ENCODE data around the gene COL24A1.
"Not testable (repeated sequence)": the region's sequence is repeated elsewhere in the genome, so short reads cannot be mapped to it uniquely, and the experiment has no call there.

The COL24A1 gene

DNA sequence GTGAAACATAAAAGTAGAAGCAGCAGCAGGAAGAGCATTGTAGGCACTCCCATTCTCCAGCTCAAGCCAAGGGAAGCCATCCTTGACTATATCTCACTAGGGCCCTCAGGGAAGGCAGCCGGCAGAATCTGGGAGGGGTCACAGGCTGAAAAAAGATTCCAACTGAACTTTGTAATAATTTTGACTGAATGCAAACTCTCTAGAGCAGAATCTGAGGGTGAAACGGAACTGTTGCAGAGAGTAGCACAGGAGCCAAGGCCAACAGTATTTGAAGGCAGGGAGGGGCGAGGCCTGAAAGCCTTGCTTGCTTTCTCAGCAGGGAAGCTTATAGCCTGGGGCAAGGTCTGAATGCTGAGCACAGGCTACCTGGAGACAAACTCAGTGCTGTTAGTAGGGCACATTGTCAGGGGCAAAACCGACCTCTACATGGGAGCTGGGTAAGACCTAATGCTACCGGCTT lies 180.6 kb downstream of the COL24A1 start:
- DNase-seq: no peak

DNA sequence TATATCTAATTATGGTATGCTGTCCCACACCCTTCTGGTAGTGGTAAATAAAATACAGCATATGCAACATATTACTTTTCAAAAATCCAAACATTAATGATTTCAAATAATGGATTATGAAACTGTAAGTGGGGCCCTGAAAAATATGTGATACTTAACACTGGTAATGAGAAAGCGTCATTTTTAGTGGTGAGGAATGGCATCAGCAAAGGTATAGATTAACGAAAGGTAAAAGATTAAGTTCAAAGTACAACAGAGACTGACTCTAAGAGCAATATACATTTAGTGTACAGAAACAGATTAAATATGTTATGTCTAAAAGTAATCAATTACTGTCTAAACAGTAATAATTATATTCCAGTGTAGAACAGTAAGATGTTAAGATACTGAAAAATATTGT lies 194.1 kb downstream of the COL24A1 start:
- DNase-seq: no peak

DNA sequence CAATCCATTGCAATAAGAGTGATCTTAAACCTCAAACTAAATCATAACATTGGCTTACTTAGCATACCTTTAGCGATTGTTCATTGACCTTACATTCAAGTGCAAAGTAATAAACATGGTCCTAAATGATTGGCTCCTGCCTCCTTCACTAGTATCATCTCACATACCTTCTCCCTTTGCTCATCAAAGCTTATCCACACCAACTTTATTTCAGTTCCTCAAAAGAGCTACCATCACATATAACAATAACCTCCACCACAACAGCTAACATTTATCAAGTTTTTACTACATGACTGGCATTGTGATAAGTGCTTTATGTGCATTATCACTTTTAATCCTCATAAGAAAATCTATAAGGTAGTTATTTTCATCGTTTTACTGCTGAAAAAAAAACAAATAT lies 198.8 kb downstream of the COL24A1 start:
- no peak for DNase-seq

DNA sequence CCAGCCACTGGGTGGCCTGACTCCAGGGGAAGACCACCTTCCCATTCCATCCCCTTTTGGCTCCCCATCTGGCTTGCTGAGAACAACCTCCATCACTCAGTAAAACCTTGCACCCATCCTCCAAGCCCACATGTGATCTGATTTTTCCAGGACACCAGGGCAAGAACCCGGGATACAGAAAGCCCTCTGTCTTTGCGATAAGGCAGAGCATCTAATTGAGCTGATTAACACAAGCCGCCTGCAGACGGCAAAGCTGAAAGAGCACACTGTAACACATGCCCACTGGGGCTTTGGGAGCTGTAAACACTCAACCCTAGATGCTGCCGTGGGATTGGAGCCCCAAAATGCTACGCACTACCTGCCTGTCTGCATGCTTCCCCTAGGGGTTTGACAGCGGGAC lies 201.4 kb downstream of the COL24A1 start:
- not testable (repeated sequence) for DNase-seq

DNA sequence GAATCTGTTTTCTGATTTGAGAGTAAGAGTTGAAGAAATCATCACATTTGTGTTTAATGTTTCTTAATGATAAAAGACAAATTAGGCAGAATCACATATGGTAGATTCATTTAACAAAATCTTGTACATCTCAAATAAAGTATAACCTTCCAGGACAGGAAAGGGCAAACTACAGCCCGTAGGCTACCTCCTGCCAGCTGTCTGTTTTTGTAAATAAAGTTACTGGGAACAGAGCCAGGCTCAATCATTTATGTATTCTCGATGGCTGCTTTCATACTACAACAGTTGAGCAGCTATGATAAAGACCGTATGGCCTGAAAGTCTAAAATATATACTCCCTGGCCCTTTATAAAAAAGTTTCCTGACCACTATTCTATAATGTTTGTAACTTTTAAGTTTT lies 204.1 kb downstream of the COL24A1 start:
- DNase-seq: no peak

DNA sequence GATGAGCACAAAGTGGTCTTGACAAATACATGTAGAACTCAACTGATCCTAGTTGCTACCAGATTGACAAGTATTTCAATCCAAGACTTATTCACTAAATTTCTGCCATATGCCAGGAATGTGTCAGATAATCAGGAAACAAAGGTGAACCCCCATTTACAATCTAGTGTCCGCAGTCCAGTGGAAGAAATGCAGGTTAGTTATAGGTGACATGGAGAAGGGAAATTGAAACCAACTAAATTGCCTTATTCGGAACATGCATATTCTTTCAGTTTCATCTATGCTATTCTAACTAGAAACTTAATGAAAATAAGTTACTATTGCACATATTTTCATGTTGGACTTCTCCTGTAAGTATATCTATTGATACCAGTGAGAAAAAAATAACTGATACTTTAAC lies 209.4 kb downstream of the COL24A1 start:
- no peak for DNase-seq

DNA sequence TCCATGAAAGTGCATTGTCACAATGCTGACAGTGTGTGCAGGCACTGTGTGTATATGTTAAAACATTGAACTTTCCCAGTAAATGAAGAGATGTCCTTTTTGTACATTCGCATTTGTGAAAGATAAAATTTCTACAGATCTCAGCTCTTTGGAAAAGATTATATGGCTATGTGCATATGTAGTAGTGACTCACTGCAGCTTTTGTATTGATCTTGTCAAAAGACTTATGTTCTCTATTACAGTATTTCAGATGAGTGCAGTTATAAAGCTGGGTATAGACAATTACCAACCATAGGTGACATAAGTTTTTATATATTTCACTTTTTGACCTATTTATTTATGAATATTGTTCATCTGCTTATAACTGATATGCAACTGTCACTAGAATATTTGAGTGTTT lies 212.6 kb downstream of the COL24A1 start:
- DNase-seq: no peak

DNA sequence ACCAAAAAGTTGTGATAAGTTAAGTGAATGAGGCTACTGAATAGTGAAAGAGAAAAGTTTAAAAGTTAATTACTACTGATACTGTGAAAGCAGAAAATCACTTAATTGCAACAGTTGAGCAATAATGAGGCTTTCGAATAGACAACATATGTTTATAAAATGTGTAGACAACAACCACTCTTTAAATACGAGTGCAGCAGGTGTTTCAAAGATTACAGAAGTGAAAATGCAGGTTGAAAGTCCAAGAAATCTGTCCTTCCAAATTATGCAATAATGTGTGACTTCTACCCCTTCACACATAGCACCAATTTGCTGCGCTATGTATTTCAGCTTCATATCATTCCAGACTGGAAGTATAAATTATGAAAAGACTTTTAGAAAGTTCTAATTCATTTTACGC lies 213.0 kb downstream of the COL24A1 start:
- no peak for DNase-seq

DNA sequence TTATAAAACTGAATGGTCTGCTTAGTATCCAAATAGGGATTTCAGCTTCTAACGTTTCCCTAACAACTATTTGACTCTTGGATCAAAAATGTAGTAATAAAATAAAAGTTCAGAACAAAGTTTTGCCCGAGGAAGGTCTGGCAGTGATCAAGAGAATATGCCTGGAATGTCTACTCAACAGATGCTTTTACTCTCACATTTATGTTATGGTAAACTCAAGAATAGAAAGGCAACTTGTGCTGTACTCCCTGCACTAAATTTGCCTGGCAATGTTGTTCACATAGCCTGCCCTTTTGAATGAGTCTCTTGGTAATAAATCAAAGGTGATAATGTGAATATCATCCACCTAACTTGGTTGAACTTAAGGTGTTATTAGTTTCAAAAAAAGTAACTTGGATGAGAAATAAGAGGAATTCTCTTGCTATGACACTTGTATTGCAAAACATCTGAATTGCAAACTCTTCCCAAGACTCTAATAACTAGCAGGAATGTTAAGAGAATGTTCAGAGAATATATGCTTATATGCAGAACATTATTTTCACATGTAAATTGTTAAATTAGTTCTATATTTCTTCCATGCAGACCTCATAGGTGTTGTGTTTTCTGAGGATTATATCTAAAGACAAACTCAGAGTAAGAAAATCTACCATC lies 215.8 kb downstream of the COL24A1 start:
- no peak for DNase-seq

DNA sequence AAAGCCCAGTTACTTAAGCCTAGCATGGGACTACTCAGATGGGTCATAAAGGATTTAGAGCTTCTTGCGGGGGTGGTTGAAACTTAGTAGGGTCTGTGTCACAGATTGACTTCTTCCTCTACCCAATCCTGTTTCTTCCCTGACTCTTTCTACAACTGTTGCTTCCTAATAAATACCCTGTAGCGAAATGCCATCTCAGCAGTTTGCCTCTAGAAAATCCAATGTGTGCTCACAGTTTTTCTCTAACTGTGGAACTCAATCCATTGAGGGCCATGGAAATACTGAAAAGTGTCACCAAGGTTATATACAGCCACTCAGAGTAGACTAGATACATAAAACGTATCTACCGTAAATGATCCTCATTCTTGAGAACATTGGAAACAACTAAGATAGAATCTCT lies 217.7 kb downstream of the COL24A1 start:
- no peak for DNase-seq

DNA sequence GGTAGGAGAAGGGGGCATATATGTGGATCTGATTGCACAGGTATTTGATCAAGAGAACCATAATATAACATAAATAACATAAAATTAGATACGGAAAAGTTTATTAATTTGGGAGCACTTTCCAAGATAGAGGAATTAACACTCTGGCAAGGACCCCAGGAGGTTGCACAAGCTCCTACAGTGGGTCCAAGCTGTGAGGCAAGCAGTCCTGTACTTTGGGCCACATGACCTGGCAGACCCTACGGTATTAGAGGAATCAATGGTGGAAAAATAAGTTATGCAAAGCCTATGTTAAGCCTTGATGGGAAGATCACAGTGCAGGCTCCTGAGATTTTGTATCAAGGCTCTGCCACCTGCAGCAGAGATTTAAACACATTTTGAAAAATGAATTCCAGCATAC lies 220.1 kb downstream of the COL24A1 start:
- no peak for DNase-seq

DNA sequence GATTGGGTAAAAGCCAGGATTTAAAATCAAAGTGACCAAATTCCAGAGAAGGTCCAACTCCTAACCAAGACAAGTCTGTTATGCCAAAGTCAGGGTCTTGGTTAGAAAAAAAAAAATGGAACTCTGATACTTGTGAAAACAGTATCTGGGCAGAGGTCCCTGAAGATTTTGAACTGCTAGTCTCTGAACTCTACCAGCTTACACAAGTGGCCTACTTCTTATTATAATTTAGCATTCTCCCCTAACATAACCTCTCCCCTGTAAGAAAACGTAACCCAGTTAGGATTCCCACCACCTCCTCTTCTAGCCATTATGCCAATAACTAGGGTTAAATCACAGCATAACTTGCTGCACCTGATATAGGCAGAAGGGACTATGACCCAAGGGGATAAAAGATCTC lies 220.5 kb downstream of the COL24A1 start:
- no peak for DNase-seq

DNA sequence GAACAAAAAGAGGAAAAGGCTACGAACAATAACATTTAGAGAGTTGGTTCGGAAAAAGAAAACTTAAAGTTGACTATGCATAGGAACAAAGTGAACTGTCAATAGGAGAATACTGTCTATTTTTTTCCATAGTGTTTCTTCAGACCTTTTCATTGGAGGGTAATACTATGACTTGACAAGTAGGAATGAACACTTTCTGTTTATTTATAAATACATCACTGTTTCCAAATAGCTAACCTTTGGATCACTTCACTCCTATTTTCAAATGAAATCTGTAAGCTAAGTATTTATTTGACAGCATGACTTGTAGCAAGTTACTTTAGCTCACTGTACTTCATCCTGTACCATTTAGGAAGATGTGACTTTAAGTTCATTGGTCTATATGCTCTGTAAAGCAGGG lies 221.3 kb downstream of the COL24A1 start:
- no peak for DNase-seq

DNA sequence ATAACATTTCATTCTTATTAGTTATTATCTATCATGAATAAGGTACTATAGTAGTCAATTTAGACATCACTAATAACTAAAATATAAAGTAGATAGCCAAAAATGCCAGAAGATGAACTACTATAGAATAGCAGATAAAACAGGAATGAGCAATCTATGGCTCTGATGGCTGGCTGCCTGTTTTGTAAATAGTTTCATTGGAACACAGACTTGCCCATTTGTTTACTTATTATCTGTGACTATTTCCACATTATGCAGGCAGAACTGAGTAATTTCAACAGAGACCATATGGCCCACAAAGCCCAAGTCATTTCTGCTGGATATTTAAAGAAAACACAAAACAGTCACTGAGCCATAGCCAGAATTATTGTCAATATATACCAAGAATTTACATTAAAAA lies 222.1 kb downstream of the COL24A1 start:
- DNase-seq: no peak

DNA sequence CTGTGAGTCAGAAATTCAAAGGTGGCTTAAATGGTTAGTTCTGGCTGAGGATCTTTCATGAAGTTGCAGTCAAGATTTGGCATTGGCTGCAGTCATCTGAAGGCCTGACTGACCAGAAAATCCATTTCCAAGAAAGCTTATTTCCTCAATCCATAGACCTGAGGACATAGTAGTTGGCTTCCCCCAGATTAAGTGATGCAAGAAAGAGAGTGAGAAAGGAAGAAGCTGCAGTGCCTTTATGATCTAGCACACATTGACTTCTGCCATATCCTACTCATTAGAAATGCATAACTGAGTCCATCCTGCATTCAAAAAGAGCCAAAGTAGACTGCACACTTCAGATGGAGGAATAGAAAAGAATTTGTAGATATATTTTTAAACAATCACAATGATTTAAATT lies 222.6 kb downstream of the COL24A1 start:
- no peak for DNase-seq

DNA sequence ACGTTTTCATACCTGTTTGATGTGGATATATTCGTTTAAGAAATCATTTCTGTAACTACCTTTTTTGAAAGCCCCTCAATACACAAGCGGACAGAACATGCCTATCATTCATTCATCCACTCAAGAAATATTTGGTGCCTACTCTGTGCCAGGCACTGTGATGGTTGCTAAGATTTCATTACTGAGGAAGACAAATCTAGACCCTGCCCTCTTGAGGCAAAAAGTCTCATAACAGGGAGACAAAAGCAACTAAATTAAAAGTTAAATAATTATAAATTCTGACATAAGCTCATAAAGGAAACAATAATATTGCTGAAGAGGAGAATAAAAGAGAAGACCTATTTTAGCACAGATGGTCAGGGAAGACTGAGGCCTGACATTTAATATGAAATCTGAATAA lies 244.8 kb downstream of the COL24A1 start:
- no peak for DNase-seq

DNA sequence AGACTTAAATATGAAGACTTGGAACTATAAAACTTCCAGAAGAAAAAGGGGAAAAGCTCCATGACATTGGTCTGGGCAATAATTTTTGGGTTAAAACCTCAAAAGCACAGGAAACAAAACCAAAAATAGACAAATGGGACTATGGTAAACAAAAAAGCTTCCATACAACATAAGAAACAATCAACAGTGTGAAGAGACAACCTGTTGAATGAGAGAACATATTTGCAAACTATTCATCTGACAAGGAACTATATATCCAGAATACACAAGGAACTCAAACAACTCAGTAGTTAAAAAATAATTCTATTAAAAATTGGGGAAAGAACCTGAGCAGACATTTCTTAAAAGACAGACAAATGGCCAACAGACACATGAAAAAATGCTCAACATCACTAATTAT lies 255.7 kb downstream of the COL24A1 start:
- DNase-seq: no peak

DNA sequence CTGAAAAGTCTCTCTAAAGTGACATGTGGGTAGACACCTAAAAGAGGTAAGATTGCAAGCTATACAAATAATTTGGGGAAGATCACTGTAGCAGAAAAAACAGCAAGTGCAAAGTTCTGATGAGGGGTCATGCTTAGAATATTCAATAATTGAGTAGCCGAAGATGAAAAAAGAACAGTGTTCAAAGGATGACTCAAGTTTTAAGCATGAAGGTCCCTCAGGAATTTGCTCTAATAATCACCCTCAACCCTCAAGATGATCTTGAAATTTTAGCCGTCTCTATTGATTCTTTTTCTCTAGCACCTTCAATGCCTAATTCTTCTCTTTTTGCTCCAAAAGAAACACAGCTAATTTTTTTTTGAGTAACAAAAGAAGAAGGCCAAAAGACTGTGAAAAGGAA lies 257.7 kb downstream of the COL24A1 start:
- no peak for DNase-seq

DNA sequence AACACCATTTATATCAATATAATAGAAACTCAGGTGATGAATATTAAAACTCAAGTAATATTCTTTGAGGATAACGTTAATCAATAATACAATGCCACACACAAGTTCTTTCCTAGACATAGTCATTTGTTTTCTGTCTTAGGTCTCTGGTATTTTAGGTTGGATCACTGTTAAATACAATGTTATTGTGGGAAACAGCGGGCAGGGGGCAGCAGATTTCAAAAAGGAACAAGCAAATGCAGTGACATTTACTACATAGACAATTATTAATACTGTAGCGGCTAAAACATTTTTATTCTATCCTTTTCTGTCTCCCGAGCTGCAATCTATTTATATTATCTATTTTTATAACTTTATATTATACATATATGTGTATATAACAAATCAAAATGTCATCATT lies 261.9 kb downstream of the COL24A1 start:
- no peak for DNase-seq

DNA sequence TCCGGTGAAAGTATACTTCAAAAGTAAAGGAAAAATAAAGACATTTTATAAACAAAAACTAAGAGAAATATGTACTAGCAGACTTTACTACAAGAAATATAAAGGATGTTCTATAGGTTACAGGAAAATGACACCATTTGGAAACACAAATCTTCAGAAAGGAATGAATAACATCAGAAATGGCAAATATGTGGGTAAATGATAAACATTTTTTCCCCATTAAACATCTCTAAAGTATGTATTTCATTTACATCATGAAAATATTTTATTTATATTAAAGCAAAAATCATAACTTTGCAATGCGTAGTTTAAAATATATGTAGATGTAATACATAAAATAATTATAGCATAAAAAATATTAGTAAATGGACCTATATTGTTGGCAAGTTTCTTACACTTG lies 264.2 kb downstream of the COL24A1 start:
- DNase-seq: no peak

DNA sequence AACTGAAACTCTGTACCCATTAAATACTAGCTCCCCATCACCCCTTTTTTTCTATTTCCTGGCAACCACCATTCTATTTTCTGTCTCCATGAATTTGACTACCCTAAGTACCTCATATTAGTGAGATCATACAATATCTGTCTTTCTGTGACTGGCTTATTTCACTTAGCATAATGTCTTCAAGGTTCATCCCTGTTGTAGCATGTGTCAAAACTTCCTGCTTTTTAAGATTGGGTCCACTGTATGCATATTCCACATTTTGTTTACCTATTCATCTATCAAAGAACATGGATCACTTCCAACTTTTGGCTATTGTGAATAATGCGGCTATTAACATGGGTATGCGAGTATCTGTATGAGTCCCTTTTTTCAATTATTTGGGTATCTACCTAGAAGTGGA lies 266.7 kb downstream of the COL24A1 start:
- DNase-seq: no peak

DNA sequence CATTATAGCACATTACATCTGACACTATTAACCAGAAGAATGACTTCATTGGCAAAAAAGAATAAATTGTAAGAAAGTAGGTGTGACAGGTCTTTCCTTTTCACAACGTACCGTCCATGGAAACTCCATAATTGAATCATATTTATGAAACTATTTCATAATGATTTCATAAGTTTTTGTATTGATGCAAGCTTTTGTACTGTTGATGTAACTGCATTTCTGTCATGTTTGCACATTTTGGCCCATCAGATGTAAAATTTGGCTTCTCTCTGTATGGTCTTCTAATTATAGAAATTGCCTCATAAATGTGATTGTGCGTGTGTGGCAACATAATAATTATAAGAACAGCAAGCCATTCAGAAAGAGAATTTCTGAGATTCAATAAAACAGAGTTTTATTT lies 267.7 kb downstream of the COL24A1 start:
- no peak for DNase-seq

DNA sequence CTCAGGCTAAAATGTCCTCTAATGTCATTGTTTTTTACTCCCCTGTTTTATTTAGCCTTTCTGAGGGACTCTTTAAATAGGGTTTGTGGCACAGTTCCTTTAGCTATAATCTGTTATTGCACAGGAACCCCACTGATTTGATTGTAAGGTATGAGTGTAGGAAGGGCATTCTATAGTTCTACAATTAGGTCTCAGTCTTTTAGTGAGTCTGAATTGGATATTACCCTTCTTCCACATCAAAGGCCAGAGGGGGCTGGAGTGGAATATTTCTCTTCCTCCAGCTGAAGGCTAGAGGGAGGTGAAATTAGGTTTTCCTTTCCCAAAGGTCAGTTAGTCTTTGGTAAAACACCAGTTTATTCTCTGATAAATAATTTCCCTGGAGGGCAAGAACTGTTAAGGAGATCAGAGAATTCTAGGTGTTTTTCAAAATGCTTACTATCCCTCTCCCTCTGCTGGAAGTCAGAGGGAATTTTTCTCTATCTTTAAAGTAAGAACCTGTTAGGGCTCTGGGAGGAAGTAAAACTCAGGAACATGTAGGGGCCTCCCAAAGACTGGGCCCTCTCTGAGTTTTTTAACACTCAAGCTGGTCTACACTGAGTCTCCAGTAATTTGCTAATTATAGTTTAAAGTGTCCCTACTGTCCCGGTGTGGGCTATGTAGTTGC lies 272.1 kb downstream of the COL24A1 start:
- DNase-seq: no peak

DNA sequence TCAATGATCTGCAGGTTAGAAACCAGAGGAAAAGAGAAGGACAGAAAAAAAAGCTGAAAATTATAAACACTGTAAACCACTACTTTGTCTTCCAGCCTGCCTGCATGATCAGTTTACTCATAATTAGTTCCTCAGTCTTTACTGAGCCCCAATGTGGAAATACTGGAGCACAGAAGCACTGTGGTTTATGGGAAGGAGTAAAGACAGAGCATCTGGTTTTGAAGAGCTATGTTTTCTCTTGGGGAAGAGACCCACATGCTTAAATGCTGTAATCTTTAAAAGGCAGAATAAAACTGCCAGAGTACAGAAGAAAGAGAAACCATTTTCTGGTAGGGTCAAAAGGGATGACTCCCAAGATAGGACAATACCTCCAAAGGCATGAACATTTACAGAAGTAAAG lies 289.4 kb downstream of the COL24A1 start:
- DNase-seq: no peak

DNA sequence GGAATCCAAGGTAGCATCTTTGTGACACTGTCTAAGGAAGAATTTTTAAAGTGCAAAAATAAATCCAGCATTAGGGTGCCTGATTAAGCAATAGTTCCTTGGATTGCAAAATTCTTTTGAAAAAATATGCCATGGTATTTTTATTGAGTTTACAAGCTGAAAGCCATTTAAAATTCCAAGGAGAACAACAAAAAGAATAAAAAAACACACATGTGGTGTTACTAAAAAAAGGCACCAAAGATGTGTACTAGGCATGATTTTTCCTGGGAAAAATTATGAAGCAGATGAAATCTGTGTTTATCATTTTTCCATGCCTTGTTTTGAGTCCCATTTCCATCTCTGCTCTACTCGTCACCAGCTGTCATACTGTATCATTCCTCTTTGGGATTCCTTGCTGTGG lies 291.4 kb downstream of the COL24A1 start:
- DNase-seq: no peak
